ENCODE measurements around the gene EIF4ENIF1. TPM values are rescaled to one million over a fixed set of nuclear protein-coding genes. Genes with fewer than 3 reads are reported as not detected.
A peak's percentile ranks its signal among the peaks of the same experiment; 100 is the strongest.

Gene EIF4ENIF1
- total and polyA plus RNA-seq, 10 donors = 7.3 to 39.4 (median 24.7) TPM

DNA sequence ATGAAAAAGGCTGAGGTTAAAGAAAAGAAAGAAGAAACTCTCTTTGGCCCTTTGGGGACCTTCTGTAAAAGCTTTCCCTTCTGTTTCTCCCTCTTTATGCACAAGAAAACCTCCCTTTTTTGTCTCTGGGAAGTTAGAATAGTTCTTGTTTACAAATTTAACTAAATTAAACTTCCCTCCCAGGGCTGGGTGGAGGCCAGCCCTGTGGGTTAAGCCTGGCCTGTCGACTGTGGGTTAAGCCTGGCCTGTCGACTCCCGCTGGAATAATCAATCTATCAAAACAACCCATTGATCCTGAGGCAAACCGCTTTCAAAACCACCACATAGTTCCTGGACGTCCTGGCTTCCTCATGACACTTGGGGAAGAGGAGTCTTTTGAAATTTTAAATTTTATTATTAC, 91.4 kb downstream of the EIF4ENIF1 start:
- Histone ChIP-seq H3K27ac (peak overlapping the region in 1 of 8 donors; percentile 89), H3K4me3 (no peak overlapping the region), H3K4me1 (peaks cover 9 to 48% (median 22%) of the 10 kb centered on the region in 6 donors), H3K27me3 (replicated peaks in 1 of 7) (no peaks in the 10 kb centered on the region), H3K9me3 (peaks cover 0 to 5% (median 0%) of the 10 kb centered on the region in 8 donors), H3K36me3 (peaks cover 0 to 23% (median 9%) of the 10 kb centered on the region in 6 donors)
- no peak for DNase-seq
- intact Hi-C loops (cut with DNase I; ENCODE audit: low total_unique reads) = loop anchor here (5.0 kb wide), 1 partner anchor 51 kb away; the partner anchor contains the start of gene PATZ1
- TF ChIP-seq POLR2AphosphoS5 (IDR thresholded peaks at IDR 0.05) (no peak), POLR2A (IDR thresholded peaks at IDR 0.05) (no peak), CTCF (IDR thresholded peaks at IDR 0.05 in 8 of 11, conservative IDR thresholded peaks at IDR 0.05 in 3 of 11) (no peak)
- 63 to 82% (median 70%) methylated on average over 5 of the region's 5 CpGs for WGBS, 5 donors

DNA sequence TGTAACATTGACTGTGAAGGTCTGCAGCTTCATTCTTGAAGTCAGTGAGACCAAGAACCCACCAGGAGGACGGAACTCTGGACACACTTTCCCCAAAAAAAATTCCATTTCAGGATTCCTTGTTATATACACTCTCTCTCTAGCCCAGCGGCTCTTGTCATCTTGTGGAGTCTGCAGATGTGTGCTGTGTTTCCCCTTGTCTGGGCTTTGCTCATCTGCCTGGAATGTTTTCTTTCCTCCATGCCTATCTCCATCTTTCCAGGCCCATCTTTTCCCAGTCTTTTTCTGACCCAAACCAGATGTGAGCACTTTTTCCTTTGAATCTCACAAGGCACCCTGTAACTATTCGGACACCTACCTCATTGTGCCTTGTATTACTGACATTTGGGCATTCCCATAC, 95.3 kb downstream of the EIF4ENIF1 start:
- H3K27ac ChIP-seq = no peak overlapping the region
- peaks cover 0 to 5% (median 0%) of the 10 kb centered on the region in 8 donors for H3K9me3 ChIP-seq
- TF ChIP-seq CTCF (IDR thresholded peaks at IDR 0.05 in 8 of 11, conservative IDR thresholded peaks at IDR 0.05 in 3 of 11) = no peak
- no peak for TF ChIP-seq POLR2A (IDR thresholded peaks at IDR 0.05)
- no peak for TF ChIP-seq POLR2AphosphoS5 (IDR thresholded peaks at IDR 0.05)
- H3K4me3 ChIP-seq = no peak overlapping the region
- no peaks in the 10 kb centered on the region for H3K36me3 ChIP-seq
- peaks cover 0 to 13% (median 6%) of the 10 kb centered on the region in 6 donors for H3K4me1 ChIP-seq
- 78 to 91% (median 84%) methylated on average over 3 of the region's 3 CpGs for WGBS, 5 donors
- H3K27me3 ChIP-seq (replicated peaks in 1 of 7) = no peaks in the 10 kb centered on the region
- DNase-seq = no peak
- intact Hi-C loops (cut with DNase I; ENCODE audit: low total_unique reads) = no loop called here

DNA sequence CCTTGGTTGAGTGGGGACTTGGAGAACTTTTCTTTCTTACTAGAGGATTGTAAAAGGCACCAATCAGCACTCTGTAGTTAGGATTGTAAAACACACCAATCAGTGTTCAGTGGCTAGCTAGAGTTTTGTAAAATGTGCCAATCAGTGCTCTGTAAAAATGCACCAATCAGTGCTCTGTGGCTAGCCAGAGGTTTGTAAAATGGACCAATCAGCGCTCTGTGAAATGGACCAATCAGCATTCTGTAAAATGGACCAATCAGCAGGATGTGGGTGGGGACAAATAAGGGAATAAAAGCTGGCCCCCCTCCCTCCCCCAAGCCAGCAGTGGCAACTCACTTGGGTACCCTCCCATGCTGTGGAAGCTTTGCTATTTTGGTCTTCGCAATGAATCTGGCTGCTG, 95.7 kb downstream of the EIF4ENIF1 start:
- Histone ChIP-seq H3K9me3 (peaks cover 0 to 5% (median 0%) of the 10 kb centered on the region in 8 donors), H3K27me3 (replicated peaks in 1 of 7) (no peaks in the 10 kb centered on the region), H3K4me1 (peaks cover 0 to 10% (median 3%) of the 10 kb centered on the region in 6 donors), H3K27ac (no peak overlapping the region), H3K36me3 (no peaks in the 10 kb centered on the region), H3K4me3 (no peak overlapping the region)
- WGBS, 5 donors = 97 to 99% (median 98%) methylated on average over 2 of the region's 2 CpGs
- TF ChIP-seq CTCF (IDR thresholded peaks at IDR 0.05 in 8 of 11, conservative IDR thresholded peaks at IDR 0.05 in 3 of 11) = no peak
- TF ChIP-seq POLR2A (IDR thresholded peaks at IDR 0.05) = no peak
- TF ChIP-seq POLR2AphosphoS5 (IDR thresholded peaks at IDR 0.05) = no peak
- intact Hi-C loops (cut with DNase I; ENCODE audit: low total_unique reads) = no loop called here
- no peak for DNase-seq

Small RNA genes lying within 50 kb of the gene (small RNA-seq; reads per million reads assigned to genes)
- 0 reads per million in 4 donors for gene AL096701.2
- gene RNU6-28P = 0 to 0.06 (median 0) reads per million in 4 donors

Other genes starting within 250 kb of the EIF4ENIF1 start
- 100 to 1,000 TPM in 5 of 7 donors, 10 to 100 TPM in 2; 36.6 to 152 (median 104) TPM for gene PIK3IP1, start 197.4 kb downstream of the EIF4ENIF1 start, total RNA-seq
- 10 to 100 TPM; 36.1 to 94.7 (median 40.6) TPM for gene PIK3IP1, start 197.4 kb downstream of the EIF4ENIF1 start, polyA plus RNA-seq
- gene PATZ1, start 143.5 kb downstream of the EIF4ENIF1 start, total RNA-seq = 10 to 100 TPM; 24.7 to 36.9 (median 33.4) TPM
- 10 to 100 TPM; 19.8 to 25.6 (median 20.6) TPM for gene PATZ1, start 143.5 kb downstream of the EIF4ENIF1 start, polyA plus RNA-seq
- gene DRG1, start 90.2 kb downstream of the EIF4ENIF1 start, total RNA-seq = 10 to 100 TPM; 33.4 to 48.6 (median 41.7) TPM
- 10 to 100 TPM; 33.8 to 40.6 (median 35.3) TPM for gene DRG1, start 90.2 kb downstream of the EIF4ENIF1 start, polyA plus RNA-seq
- 100 to 1,000 TPM in 4 of 7 donors, 10 to 100 TPM in 3; 78.2 to 110 (median 106) TPM for gene SFI1, start 6.7 kb upstream of the EIF4ENIF1 start, total RNA-seq
- gene SFI1, start 6.7 kb upstream of the EIF4ENIF1 start, polyA plus RNA-seq = 10 to 100 TPM; 36.7 to 71.6 (median 68.4) TPM
- 100 to 1,000 TPM in 2 of 7 donors, 10 to 100 TPM in 5; 52.6 to 108 (median 83.0) TPM for gene PISD, start 172.4 kb upstream of the EIF4ENIF1 start, total RNA-seq
- gene PISD, start 172.4 kb upstream of the EIF4ENIF1 start, polyA plus RNA-seq = 10 to 100 TPM; 27.6 to 41.7 (median 32.1) TPM

All from spleen (tissue), 11 donors.